ENCODE measurements around the gene ZBTB1. TPM values are rescaled to one million over a fixed set of nuclear protein-coding genes. Genes with fewer than 3 reads are reported as not detected.
"Not testable (repeated sequence)": the region's sequence is repeated elsewhere in the genome, so short reads cannot be mapped to it uniquely, and the experiment has no call there.

ZBTB1 gene
- polyA plus RNA-seq, 10 donors = 27.2 to 41.4 (median 34.2) TPM

DNA sequence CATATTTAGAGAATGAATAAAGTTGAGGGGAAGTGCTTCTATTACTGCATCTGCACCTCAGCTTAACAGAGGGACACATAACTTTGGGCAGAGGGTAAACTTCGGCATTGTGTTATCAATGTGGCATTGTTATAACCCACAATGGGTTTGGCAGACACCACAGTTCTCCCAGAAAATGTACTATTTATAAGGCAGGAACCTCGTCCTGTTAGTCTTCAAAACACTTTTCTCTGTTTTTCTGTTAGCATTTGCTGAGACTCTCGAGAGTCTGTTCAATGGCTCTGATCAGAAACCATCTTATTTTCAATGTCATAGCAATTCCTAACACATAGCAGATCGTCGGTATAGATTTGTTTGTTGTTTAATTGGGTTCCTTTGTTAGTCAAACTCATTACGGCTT lies 59.1 kb downstream of the ZBTB1 start:
- DNase-seq = no peak

DNA sequence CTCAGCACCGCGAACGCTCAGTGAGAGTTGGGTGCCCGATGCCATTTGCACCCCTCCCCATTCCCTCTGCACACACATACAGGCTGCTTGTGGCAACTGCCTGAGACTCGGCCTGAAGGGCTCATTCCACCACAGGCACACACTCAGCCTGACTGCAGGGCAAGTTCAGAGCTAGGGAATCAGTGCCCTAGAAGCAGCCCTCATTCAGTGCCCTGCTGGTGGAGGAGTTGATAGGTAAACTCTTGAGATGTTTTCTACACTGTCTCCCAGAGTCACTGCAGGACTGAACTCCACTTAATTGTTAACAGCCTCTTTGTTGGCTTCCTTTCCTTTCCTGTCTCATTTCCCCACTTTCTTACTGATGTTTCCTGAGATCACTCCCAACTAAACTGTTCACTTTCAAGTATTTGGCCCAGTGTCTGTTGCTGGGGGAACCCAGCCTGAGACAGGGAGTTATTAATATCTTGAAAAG lies 62.1 kb downstream of the ZBTB1 start:
- peak in 2 of 3 donors; percentile 65 to 78 for DNase-seq

DNA sequence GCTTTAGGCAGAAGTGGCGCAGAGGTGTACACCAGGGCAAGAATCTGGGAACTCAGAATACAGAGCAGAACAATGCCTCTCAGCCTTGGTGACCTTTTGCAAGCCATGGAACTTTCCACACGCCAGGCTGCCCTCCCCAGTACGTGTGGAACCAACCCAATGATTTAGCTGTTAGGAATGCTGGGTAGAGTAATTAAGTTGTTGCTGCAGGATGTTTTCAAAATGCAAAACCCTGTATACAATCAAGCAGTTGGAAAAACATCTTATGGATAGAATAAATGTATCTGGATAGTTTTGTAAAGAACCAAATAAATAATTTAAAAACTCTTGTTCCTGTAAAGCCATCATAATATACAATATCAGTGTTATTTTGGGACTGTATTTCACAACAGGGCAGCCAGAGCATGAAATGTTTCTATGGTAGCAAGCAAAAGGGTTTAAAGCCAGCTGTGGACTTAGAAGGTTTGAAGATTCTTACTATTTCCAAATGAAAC lies 64.6 kb downstream of the ZBTB1 start:
- DNase-seq = peak in 1 of 3 donors; percentile 42

DNA sequence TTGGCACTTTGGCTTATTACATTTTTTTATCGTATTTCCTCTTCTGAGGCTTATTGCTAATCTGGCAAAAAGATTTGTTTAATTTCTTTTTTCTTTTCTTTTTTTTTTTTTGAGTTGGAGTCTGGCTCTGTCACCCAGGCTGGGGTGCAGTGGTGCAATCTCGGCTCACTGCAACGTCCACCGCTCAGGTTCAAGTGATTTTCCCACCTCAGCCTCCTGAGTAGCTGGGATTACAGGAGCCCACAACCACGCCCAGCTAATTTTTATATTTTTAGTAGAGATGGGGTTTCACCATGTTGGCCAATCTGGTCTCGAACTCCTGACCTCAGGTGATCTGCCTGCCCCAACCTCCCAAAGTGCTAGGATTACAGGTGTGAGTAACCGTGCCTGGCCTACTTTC lies 65.1 kb downstream of the ZBTB1 start:
- not testable (repeated sequence) for DNase-seq

DNA sequence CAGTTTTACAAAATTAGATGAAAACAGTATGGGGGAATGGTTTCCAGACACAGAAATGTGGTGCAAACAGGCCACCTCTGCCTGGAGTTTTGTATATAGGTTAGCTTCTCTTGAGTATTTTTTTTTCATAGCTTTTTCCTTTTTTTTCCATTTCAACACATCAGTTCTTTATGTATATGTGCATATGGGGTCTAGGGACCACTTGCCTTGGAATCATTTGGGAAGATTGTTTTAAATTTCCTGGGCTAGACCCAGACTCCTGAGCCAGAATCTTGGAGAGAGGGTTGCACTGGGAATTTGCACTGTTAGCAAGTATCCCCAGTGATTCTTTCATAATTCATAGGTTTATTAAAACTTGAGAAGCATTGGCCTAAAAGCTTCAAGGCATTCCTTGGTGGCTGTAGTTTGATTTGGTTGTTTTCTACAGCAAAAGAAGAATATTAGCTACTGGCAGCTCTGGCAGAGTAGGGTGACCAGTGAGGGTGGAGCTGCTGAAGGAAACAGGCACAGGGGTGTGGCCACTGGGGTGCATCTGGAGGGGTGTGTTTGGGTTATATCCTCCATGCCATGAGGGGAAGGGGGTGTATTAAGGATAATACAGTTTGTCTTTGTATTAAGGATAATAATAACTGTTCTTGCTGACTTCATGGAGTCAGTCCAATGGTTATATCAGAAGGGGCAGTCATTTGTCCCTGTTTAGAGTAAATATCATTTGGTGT lies 68.0 kb downstream of the ZBTB1 start:
- DNase-seq = peak in 1 of 3 donors; percentile 80

DNA sequence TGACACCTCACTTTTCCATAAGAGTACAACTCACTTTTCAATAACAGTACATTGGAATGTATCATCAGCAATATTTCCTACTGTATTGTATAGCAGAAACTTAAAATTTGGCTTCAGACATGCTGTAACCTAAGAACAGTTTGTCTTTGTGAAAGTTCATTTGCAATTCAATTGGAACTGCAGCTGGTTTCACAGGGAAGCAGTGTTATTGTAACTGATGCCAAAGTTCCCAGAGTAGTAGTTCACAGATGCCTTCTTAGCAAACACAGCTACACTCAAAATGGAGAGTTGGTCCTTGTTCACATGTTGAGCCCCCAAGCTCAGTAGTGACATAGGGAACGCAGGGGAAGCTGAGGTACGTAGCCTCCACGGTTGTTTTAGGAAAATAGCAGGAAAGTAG lies 68.5 kb downstream of the ZBTB1 start:
- peak; percentile 33 to 89 (median 65) for DNase-seq

Other genes starting within 250 kb of the ZBTB1 start
- under 1 TPM; 0.25 to 0.72 (median 0.40) TPM for gene ESR2, start 210.4 kb upstream of the ZBTB1 start, polyA plus RNA-seq (ENCODE audit: insufficient read length in 10 of 10)
- 10 to 100 TPM; 42.4 to 56.2 (median 48.3) TPM for gene MTHFD1, start 116.4 kb upstream of the ZBTB1 start, polyA plus RNA-seq (ENCODE audit: insufficient read length in 10 of 10)
- gene AKAP5, start 39.3 kb upstream of the ZBTB1 start, polyA plus RNA-seq (ENCODE audit: insufficient read length in 10 of 10) = 1 to 10 TPM in 1 of 10 donors, under 1 TPM in 9; 0.38 to 1.1 (median 0.52) TPM
- gene ZBTB25, start 932 bp upstream of the ZBTB1 start, polyA plus RNA-seq (ENCODE audit: insufficient read length in 10 of 10) = 10 to 100 TPM in 3 of 10 donors, 1 to 10 TPM in 7; 5.6 to 11.5 (median 7.6) TPM
- gene HSPA2, start 36.0 kb downstream of the ZBTB1 start, polyA plus RNA-seq (ENCODE audit: insufficient read length in 10 of 10) = 10 to 100 TPM in 1 of 10 donors, 1 to 10 TPM in 9; 4.1 to 12.4 (median 6.5) TPM
- under 1 TPM in 7 of 10 donors, not detected in 3; 0.13 to 0.56 (median 0.33) TPM for gene PPP1R36, start 45.2 kb downstream of the ZBTB1 start, polyA plus RNA-seq (ENCODE audit: insufficient read length in 10 of 10)
- 10 to 100 TPM; 17.4 to 34.5 (median 22.6) TPM for gene PLEKHG3, start 199.7 kb downstream of the ZBTB1 start, polyA plus RNA-seq (ENCODE audit: insufficient read length in 10 of 10)